Stimulated activated naive CD4-positive, alpha-beta T cell treated with Interleukin-2 at 50 U/mL for 16 hours (primary cell): ENCODE data around the gene ETFB.

Source experiments
- DNase-seq: peaks from one replicate; lab custom pipeline; 2025; lab: John Stamatoyannopoulos, UW

Gene ETFB

DNA sequence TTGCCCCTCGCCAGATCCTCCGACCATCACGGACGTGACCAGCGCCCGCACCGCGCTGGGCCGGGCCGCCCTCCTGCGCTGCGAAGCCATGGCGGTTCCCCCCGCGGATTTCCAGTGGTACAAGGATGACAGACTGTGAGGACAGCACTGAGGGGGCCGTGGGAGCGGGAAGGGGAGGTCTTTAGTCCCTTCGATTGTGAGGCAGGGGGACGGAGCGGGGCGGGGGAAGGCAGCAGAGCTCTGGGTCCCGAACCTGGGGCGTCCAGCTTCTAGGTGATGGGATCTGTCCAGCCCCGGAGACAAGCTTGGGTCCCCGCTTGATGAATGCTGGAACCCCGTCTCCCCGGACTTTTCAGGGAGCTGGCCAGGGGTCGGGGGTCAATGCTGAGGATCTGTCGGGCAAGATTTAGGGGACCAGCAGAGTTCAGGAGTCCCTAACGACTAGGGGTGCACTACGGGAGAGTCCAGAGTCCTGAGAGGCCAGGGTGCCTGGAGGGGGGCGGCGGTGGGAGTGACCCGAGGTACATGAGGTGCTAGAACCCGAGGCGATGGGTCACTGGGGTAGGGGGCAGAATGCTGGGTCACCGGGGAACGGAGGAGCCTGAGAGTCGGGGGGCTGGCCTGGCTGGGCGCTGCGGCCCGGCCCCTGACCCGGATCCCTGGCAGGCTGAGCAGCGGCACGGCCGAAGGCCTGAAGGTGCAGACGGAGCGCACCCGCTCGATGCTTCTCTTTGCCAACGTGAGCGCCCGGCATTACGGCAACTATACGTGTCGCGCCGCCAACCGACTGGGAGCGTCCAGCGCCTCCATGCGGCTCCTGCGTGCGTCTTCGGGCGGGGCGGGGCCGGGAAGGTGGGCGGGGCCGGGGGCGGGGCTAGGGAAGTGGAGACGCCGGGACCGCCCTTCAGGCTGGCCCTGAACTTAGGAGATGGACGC, 38.9 kb downstream of the ETFB start:
- peak; percentile 42 for DNase-seq

GRCh38 chr19:51326216-51327065, 39.7 kb downstream of the ETFB start:
- DNase-seq = no peak

DNA sequence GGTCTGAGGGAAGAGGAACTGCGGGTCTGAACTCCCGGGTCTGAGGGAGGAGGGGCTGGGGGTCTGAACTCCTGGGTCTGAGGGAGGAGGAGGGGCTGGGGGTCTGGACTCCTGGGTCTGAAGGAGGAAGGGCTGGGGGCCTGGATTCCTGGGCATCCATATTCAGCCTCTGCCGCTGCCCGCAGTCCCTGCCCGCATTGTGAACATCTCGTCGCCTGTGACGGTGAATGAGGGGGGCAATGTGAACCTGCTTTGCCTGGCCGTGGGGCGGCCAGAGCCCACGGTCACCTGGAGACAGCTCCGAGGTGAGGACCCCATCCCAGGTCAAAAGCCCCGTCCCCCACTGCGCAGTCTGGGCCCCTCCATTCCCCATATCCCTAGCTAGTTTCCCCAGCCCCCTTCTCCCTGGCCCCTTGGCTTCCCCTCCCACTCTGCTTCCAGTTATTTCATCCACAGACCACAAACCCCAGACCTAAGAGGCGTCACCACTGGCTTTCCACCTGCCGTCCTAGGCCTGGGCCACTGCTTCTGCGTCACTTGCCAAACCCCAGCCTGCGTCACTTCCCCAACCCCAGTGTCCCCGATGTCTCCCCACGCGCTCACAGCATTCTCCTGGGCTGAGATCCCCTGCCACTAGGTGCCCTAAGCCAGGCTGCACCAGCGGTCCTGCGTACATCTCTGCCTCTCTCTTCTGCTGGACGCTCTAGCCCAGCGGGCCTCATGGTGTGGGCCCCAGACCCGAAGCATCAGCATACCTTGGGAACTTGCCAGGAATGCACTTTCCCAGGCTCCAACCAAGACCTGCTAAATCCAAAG, 40.8 kb downstream of the ETFB start:
- no peak for DNase-seq

DNA sequence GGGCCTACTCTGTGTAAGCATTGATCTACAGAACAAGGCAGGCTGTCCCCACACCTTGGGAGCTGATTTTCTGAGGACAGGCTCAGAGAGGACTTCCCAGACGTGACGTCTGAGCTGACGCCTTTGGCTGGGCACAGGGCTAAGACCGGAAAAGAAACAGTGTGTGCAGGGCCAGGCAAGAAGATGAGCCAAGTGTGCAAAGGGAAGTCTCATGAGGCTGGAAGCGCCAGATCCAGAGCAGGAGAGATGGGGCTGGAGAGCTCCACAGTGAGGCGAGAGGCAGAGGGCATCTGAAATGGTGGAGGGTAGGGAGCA, 42.1 kb downstream of the ETFB start:
- DNase-seq = no peak

DNA sequence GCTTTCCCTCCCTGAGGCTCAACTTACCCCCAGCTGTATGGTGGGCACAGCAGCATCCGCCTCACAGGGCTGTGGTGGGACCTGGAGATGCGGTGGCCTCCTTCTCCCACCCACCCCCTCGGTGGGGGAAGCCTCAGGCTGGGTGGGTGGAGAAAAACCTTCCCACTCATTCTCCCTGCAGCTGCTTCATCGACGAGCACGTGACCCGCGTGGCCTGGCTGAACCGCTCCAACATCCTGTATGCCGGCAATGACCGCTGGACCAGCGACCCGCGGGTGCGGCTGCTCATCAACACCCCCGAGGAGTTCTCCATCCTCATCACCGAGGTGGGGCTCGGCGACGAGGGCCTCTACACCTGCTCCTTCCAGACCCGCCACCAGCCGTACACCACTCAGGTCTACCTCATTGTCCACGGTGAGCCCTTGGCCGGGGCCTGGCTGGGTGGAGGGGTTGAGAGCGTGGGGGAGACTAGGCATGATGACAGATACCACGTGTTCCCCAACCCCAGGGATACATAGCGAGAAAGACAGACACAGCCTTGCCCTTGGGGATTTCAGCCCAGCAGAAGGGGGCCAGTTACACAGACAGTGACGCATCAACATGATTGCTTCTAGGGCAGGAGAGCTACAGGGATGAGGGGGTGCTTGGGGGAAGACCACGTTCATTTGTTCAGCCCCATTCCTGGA, 42.6 kb downstream of the ETFB start:
- no peak for DNase-seq

DNA sequence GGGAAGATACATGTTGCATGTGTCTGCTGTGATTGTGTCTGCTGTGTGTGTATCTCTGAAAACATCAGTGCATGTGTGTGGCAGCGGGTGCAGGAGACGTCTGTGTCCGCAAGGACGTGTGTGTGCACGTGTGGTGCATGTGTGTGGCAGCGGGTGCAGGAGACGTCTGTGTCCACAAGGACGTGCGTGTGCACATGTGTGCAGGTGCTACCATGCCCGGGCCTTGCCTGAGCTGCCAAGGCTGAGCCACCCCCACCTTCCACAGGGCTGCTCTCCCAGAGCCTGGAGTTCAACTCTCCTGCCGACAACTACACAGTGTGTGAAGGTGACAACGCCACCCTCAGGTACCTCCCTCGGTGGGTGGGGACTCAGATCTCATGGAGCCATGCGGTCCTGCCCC, 44.4 kb downstream of the ETFB start:
- DNase-seq = no peak

GRCh38 chr19:51320280-51320657, 45.9 kb downstream of the ETFB start:
- no peak for DNase-seq

- no peak for DNase-seq
These were observed 46.4 kb downstream of the ETFB start for GRCh38 chr19:51319649-51320279.

DNA sequence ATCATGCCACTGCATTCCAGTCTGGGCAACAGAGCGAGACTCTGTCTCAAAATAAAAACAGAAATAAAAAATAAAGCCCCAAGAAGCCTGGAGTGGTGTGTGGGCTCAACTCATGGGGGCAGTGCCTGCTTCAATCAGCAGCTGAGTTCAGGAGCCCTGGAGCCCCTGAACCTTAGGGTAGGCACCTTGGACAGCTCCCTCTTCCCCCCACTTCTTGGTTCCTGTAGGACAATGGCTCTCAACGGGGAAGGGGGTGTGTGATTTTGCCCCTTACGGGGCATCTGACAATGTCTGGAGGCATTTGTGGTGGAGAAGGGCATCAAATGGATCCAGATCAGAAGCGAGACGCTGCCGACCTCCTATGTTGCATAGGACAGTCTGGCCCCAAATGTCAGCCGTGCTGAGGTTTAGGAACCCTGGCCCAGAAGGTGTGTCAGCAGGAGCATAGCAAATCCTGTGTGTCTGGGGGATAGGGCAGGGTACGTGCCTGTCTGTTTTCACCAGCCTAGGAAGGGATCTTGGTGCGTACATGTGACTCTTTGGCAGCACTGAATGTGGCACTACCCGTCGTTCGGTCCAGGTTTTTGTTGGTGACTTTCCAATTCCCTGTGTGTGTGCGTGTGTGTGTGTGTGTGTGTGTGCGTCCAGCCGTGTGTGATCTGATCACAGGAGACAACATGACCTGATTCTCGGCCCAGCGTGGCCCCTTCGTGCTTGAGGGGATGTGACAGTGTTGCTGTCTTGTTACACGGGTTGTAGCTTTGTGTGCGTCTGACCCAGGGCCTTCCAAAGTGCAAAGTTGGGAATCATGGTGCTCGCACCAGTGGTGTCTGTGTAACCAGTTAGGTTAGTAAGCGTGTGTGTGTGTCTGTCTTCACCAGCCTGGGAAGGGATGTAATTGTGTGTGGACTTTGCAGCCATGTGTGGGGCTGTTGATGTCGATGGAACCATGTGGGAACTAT, 47.2 kb downstream of the ETFB start:
- DNase-seq = no peak

DNA sequence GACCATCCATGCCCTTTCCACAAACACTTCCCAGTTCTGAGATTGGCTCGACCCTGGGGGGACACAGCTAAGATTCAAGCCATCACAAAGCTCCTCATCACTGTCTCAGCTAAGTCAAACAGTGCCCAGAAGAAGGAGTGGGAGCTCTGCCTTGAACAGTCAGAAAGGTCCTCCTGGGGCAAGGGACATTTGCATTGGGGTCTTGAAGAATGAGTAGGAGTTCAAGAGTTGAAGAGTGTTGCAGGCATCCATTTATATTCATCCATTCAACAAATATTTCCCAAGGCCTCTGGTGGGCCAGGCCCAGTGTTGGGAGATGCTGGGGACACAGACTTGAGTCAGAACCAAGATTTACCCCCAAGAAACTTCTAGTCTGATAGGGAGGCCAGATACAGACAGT, 48.2 kb downstream of the ETFB start:
- no peak for DNase-seq

DNA sequence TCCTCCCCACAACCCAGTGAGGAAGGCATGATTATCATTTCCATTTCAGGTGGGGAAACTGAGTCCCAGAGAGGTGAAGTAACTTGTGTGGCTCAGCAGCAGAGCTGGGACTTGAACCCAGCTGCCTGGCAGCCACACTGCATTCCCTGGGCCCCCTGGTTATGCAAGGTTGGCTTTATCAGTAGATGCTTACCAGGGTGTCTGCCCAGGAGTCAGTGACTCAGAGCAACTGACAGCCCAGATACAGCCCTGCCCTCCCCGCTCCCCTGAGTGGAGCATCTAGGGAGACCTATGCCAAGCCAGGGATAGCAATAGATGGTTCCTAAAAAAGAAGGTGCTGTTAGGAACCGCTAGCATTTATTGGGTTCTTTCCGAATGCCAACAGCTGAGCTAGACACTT, 48.8 kb downstream of the ETFB start:
- no peak for DNase-seq

- DNase-seq = no peak
These were observed 49.5 kb downstream of the ETFB start for GRCh38 chr19:51316688-51317087.

- no peak for DNase-seq
These were observed 54.6 kb downstream of the ETFB start, which contains the start of gene IGLON5 for GRCh38 chr19:51311351-51312257. Gene IGLON5, plus strand, starts transcription at chr19:51311644. Its CDS starts 204 bp downstream, at chr19:51311848.

DNA sequence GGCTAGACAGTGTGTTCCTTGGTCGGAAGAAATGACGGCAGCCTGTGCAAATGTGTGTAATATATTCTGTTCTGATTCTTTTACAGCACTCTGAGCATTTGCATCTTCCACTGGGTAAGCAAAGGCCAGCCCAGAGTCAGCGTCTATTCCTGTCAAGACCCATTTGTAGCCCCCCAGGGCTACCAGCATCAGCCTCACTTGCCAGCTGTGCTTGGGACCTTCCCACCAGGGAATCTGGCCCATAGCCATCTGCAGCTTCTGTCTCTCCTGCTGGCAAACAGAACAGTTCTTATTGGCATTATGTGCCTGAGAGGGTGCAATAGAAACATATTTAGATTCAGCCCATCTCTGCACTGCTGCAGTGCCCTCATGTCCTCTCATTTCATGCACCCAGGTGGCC, 60.7 kb downstream of the ETFB start:
- DNase-seq = no peak

- no peak for DNase-seq
These were observed 64.9 kb downstream of the ETFB start for GRCh38 chr19:51301266-51301665.

DNA sequence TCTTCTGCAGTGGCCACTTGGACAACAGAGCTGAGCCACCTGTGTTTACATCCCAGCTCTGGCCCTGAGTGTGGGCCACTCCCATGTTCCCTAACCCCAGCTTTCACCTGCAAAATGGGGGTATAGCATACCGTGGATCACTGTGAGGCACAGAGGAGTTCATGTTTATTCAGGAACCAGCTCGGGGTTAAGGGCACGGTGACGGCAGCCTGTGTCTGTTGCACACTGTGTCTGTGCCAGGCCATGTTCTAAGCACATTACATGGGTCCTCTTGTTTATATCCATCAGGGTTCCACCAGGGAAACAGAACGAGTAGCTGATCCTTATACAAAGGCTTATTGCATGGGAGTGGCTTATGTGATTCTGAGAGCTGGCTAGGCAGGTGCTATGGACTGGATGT, 68.8 kb downstream of the ETFB start:
- DNase-seq = no peak

GRCh38 chr19:51296336-51297093, 69.7 kb downstream of the ETFB start:
- no peak for DNase-seq
